ENCODE measurements around the gene MTPN.

GRCh38 chr7:135925210-135925609, 51.9 kb downstream of the MTPN start:
- TF ChIP-seq CTCF (IDR thresholded peaks at IDR 0.05; ENCODE audit: low read depth, low read length) (no peak), EZH2phosphoT487 (IDR thresholded peaks at IDR 0.05; ENCODE audit: low read depth) (no peak)

All from OCI-LY3 (cell line).